ENCODE measurements around the gene GRM7.
A peak's percentile ranks its signal among the peaks of the same experiment; 100 is the strongest.

Gene GRM7

DNA sequence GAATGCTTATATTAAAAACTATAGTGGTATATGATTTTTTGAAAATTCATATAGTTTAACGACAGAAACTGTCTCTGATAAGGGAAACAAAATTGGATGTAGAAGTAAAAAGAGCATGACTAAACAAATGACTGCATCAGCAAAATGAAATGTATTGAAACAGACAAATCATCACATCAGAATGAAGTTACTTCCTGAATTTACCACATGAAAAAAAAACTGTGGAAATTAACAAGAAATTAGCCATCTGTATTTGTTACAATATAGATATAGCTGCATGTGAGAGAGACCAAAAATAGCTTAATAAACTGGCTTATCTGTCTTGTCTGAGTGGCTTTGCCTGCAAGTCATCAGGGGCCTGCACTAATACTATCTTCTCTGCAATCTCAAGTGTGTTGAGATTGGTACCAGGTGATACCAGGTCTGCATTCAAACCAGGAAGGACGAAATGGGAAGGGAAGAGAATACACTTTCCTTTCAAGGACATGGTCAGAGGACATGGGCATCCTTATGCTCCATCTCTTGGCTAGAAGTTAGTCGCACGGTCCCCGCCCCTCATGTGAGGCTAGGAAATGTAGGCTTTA is 388.7 kb downstream of the GRM7 start:
- no peak for DNase-seq

DNA sequence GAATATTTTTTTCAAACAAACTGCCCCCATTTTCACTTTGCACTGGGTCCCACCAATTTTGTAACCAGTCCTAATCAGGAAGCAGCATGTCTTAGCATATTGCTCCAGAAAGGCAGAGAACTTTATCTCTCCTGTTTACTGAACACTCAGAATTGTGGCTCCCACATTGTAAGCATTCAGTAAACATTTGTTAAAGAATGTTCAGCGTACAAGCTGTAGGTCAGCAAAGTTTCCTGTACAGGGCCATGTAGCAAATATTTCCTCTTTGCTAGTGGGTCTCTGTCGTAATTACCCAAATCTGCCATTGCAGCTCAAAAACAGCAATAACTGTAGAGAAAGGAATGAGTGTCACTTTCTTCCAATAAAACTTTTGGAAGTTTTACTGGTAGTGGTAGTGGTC is 393.3 kb downstream of the GRM7 start:
- no peak for DNase-seq

DNA sequence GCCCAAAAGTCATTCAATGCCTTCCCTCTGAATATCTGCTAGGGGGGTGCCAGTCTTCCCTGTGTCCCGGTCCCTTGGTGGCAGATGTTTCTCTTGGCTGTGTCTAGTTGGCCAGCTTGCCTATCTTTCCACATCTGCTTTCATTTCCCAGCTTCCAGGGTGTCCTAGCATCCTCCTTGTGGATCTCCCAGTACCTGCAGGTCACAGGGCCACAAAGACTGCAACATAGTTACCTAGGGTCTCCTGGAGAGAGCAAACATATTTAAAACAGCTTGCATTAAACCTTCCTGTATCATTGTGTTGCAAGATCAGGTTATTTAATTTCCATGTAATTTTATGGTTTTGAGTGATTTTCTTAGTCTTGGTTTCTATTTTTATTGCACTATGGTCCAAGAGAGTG is 400.1 kb downstream of the GRM7 start:
- DNase-seq = no peak

DNA sequence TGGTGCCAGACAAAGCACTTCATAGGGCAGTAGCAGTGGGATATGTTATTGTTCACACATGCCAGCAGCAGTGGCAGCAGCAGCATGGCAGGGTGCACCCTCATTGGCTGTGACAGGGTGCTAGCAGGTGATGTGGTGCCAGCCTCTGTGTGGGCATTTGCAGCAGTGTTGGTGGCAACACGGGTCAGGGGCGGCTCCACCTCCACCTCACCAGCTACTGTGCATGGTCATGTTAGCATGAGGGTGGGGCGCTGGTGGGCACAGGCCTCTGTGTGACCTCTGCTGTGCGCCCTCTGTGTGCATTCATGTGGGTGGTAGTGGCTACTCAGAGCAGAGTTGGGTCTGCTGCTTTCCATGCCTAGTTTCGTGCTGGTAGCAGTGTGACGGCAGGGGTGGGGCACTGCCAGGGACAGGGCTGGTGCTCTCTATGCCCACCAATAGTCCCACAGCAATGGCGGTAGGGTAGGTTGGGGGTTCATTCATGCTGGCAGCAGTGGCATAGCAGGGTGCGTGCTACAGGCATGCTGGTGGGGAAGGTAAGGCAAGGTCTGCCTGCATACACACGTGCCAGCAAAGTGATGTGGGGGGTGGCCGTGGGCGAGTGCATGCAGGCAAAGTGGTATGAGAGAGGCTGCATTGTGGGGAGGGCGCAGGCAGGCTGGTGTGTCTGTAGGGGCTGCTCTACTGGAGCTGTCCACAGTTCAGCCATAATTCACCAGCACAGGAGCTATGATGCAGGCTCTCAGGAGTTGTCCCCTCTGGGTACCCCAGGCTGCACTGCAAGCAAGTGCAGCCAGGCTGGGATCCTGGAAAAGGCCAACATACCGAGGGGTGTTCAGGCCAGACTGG is 402.7 kb downstream of the GRM7 start:
- DNase-seq = no peak

DNA sequence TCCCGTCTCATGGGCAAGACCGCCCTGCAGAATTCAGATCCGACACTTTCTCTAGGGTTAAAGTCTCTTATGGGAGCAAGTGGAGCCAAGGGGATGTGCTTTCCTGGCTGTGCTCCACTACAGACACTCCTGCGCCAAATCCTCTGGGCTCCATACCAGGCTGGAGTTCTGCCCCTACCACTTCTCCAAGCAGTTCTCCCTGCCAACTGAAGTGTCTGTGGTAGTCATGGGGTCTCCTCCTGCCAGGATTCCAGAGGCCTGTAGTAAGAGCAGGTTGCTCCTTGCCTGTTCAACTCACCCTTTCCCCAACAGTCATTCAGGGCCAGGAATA is 403.2 kb downstream of the GRM7 start:
- DNase-seq = no peak

DNA sequence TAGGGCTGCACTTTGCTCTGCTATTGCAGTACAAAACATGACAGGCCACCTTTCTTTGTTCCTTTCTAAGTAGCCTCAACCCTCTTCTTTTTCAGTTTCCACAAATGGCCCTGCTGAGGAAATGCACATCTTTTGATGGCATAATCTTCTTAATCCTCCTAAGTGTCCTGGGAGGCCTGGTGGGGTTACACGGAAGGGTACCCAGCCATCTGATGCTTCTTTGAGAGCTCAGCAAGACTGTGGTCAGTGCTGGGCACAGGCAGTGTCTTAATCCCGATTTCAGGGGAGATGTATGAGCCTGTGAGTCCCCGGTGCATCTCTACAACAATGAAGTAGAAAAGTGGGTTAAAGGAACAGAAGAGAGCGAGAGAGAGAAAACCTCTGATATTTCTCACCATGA is 404.8 kb downstream of the GRM7 start:
- no peak for DNase-seq

DNA sequence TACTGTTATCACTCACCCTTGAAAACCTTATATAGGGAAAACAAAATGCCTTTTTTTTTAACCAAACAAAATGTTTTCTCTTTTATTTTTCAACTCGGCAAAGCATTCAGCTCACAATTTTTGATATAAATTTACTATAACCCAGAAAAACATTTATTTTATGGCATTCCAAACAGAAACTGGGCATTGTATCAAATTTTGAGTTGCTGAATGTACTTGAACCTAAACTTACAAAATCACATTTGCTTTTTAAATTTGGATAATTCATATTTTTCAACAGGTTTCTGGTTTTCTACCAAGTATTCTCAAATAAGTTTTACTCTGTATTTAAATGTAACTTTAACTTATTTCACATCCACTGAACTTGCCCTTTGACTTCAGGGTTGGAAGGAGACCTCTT is 405.6 kb downstream of the GRM7 start:
- DNase-seq = no peak

DNA sequence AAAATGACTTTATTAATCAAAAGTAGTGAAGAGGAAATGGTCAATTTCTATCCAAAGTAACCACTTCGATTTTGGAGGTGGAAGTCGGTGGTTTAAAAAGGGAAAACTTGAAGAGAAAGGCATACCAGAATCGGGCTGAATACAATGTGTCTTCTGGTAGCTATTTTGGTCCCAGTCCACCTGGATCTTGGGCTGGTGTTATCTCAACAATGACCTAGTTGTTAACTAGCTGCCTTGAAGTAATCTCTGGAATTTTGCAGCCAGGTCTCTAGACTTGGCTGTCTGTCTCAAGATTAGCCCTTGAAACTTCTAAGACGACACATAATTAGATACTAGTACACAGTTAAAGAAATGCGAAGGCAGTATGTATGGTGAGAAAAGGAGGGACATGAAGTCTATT is 409.8 kb downstream of the GRM7 start:
- no peak for DNase-seq

DNA sequence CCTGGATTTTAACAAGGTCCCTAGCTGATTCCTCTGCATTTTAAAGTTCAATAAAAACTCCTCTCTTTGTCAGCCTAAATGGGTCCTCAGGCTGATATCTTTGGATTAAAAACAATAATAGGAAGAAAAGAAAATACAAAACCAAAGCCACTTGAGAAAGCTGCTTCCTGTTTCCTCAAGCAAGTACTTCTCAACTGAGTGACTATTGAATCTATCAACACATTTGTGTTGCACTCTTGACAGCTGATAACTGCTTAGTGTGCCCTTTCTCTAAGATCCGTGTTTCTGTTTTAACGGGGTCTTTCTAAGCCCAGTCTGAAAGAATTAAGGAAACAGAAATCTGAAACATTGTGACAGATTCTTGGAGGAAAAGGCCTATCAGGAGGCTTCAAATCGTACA is 410.7 kb downstream of the GRM7 start:
- DNase-seq = no peak

DNA sequence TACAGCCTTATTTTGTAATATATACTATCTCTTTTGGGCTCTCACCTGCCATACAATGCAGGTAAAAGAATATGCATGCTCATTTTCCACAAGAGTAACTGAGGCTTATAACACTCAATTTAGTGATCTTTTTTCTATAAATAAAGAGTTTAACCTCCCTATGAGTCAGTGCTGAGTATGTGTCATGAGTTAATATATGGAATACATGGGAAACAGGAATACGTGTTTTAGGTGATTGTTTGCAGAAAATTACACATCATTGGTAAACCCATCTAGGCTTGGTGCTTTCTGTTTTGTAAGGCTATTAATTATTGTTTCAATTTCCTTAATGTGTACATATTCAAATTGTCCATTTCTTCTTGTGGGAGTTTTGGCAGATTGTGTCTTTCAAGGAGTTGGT is 411.3 kb downstream of the GRM7 start:
- no peak for DNase-seq

DNA sequence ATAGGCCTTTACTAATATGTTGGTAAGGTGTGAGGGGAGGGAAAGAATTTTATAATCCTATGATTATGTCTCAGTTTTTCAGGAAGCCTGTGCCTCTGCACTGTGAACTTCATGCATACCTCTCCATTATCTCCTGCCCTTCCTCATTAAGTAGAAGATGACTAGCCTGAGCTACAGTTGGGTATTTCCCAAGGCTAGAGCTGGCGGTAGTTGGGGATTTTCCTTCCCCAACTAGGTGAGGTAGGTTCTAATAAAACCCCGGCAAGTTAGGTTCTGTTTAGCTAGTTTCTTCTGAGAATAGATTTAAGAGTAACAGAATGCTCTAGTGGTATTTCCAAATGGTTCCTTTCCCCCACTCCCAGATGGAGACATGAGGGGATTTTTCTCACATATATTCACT is 414.5 kb downstream of the GRM7 start:
- DNase-seq = no peak

DNA sequence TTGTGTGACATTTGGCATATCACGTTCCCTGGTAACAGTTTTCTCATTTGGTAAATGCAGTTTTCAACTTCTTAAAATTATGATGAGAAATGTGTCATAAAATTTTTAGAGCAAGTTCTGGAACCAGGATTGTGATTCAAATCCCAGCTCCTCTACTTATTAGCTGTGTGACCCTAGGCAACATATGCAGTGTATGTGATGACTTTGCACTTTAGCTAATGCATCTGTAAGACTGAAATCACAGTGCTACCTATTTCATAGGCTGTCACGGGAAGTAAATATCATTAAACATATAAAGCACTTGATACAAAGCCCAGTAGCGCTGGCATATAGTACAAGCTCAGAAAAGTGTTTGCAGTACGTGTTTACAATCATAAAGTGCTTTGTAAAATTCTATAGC is 419.4 kb downstream of the GRM7 start:
- DNase-seq = no peak

DNA sequence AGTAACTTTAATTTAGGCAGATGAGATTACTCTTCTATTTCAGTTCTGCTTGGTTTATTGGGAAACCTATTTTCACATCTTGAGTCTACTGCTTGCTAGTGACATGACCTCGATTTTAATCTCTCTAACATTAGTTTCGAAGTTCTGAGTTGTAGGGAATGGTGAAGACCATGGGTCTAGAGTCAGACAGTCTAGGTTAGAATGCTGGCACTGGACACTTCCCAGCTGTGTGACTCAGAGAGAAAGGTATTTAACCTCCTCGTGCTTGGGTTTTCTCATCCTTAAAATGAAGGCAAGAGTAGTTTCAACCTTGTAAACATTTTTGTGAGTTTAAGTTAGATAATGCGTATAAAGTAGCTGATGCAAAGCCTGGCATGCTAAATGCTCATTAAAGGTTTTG is 422.1 kb downstream of the GRM7 start:
- no peak for DNase-seq

DNA sequence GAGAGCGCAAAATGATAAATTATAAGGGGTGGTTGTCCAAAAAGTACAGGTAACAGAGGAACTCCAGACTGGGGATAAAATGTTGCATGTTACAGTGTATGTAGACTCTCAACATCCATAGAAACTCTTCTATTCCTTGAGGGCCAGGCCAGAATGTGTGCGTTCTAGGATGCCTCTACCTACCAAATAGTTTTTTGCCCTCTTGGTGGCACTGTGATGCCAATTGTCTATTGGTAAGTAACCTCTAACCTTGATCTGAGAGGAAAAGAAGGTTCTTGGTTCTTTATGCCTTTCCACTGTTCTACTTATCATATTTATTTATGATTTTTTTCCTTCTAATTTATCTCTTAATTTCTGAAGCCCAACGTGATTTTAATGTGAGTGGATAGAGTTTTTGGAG is 424.6 kb downstream of the GRM7 start:
- peak; percentile 48 to 52 for DNase-seq

DNA sequence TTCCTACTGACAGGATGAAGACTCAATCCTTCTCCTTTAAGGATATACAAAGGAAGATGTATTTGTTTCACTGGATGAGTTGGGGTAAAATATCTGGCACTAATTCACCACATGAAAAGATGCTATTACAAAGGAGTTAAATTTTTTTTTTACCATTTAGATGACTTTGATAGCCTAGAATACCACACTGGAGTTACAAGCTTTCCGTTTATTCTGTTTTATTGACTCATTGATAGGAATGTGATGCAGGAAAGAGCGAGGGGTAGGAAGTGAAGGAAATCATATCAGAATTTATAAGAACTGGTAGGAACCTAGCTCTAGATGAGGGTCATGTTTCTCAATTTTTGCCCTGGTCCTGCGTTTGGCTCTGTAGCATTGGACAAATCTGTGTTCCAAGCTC is 427.2 kb downstream of the GRM7 start:
- DNase-seq = no peak

DNA sequence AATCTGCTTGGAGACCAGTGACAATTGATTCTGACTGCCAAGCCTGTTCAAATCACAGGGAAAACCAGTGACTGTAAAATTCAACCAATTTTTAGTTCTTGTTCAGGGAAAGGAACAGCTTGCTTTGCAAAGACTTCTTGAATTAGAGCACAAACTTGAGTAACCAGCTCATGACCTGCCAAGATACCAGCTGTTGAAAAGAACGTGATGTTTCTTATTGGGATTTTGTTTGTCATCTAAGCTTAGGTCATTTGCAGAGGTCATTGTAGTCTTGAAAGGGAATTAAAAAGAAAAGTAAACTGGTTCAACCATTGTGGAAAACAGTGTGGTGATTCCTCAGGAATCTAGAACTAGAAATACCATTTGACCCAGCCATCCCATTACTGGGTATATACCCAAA is 428.2 kb downstream of the GRM7 start:
- no peak for DNase-seq

DNA sequence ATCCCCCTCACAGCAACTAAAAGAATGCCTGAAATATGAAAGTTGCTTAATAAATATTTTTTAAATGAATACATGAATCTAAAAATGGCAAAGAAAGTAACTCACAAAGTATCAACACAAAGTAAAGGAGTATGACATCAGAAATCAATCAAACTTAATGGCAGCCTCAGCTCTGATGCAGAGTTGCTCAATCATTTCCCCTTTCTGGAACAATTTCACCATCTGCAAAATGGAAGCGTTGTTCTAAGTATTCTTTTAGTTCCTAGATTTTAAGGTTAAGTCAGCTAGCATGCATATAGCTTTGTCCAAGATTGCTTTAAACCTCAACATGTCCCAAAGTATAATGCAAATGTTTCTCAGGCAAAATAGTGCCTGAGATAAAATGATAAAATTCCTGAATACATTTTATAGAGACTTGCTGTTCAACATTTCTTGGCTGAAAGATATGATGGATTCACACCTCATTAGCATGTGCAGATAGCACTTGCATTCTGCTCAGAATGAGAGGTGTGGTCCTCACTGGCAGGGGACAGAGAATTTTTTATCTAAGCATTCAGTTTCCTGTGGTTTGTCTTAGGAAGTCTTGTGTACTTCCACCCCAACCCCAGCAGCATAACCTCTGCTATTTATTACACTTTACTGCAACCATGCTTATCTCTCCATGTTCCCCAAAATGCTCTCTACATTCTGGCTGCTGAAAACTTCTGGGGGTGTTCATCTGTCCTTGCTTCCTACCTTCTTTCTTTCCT is 429.3 kb downstream of the GRM7 start:
- DNase-seq = peak; percentile 90 to 92

DNA sequence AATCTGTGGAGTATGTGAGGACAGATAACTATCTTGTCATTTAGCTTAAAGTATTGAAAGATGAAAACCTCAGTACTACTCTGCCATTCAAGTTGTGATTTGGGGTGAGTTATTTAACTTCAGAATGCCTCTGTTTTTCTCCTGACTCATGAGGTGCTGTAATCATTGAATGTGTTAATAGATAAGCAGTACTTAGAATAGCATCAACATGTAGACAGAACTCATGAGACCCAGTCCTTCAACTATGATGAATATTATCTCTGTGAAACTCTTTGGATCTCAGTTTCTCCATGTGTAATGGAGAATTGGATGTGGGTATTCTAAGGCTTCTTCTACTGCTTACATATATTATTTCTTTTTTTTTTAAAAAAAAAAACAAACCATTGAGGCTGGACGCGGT is 431.4 kb downstream of the GRM7 start:
- no peak for DNase-seq

DNA sequence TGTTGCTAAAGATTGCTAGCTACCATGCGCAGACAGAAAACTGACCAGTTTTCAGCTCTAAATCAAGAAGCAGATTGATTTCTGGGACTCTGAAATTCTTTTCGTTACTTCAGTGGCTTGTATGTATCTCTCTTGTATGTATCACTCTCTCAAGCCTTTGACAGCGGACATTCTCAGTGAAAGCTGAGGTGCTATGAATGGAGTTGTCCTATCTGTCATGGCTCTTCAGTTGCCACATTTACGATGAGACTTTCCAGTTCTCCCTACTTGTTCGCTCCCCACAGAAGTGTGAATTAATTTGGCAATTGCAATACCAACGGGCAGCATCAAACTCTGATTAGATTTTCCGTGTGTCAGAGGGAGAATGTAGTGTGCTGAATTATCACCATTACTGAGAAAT is 432.4 kb downstream of the GRM7 start:
- DNase-seq = no peak

DNA sequence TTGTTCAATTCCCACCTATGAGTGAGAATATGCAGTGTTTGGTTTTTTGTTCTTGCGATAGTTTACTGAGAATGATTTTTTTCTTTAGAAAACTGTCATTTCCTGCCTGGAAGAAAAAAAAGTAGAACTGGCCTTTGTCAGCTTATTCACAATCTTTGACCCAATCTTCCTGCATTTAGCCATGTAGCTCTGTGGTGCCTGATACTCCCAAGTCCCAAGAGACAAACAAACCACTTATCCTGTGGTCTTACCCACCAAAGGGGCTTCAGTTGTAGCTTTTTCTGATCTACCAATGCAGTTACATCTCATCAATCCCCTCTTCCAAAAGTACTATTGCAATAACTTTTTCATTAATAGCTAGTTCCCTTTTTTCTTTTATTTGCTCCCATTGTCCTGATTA is 444.6 kb downstream of the GRM7 start:
- peak in 1 of 2 experiments; percentile 2 for DNase-seq

DNA sequence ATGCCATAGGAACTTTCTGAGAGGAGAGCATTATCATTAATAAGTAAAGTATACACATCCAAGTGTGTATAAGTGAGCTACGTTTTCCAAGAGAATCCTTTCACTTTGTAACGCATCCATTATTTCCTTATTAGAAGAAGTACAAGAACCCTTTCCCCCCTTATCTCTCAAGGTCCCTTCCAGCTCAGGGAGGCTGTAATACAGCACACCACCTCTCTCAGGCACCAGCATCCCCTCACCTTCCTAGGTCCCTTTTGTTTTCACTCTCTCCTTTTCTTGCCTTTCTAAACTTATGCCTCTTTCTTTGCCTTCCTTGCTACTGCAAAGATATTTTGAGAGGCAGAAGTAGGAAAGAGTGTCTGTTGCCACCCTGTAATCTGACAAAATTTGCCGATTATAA is 446.0 kb downstream of the GRM7 start:
- DNase-seq = no peak

DNA sequence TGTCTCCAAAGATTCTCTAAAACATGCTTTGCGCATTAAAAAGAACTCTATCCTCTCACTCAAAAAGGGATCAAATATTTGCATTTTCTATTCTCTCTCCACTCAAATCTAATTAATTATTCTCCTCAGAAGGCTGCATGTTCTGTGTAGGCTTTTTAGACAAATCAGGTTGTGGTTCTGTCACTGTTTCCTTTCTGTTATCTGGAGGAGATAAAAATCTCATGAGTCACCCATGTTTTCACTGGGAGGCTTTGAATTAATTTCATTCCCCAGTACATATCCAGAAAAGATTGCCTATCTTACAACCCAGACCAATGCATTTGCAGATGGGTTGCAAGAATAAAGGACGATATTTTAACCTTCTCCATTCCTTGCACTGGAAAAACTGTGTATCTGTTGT is 446.5 kb downstream of the GRM7 start:
- DNase-seq = peak in 1 of 2 experiments; percentile 29

DNA sequence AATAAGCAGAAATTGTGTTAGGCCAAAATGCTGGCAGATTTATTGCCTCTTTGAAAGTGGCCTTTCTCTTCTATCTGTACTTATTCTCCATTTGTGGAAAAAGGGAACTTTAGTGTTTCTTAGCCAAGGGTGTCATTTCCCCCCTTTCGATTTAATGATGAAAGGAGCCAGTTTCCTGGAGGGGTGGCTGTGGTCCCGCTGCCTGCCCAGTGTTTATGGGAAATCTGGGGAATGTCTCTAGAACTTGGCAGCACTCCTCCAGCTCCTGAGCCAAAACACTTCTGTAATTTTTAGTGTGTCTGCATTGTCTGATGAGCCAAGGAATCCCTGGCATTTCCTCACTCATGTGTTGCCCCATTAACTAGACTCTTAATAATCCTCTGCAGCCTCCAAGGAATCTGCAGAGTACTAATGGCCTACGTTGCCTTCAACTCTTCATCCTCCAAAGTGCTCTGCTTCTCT is 448.8 kb downstream of the GRM7 start:
- peak; percentile 66 to 74 for DNase-seq

DNA sequence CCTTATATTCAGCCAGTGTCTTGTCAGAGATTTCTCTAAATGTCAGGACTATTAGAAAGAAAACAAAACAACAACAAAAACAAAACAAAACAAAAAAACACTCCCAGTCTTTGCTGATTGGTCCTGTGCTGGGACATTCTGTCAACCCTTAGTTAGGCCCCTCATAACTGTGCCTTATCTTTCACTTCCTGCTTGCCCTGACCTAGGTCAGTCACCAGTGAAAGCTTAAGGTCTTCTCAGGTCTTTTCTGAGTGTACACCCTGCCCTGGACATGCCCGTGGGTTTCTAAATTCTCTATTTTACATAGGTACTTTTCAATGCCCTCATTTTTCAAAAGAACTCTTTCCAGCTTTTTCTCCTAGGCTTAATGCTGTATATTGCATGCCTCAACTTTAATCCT is 454.1 kb downstream of the GRM7 start:
- DNase-seq = no peak

All from Kasumi-1 (cell line).